HG03025 (cell line): ENCODE results near the gene TRAF2.

Experiments
- ATAC-seq: cut with Tn5 transposase; IDR thresholded peaks from one replicate; pipeline ENCODE4 v1.9.1; 2021; ENCODE audit warnings: mild to moderate bottlenecking, moderate library complexity; ENCODE audit not compliant: unreplicated experiment, low FRiP score

The TRAF2 gene

DNA sequence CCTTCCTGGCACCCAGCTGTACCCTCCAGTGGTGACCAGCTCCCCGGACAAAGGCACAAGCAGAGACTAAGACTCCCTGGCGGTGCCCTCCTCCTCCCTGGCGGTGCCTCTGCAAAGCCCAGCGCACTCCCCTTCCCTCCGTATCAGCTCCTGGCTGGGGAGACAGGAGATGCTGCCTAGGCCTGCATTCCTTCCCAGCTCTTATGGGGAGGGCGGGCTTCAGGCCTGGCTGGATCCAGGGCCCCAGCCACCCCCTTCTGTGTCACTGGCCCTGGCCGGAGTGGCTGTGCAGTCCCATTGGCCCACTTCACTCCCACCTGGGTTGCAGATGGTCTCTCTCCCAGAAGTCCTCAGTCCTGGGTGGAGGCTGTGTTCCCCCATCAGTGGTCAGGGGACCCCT, 72.2 kb downstream of the TRAF2 start:
- no peak for ATAC-seq

- ATAC-seq = no peak
Measured at GRCh38 chr9:136958898-136959850, 72.9 kb downstream of the TRAF2 start.

- no peak for ATAC-seq
Measured at GRCh38 chr9:136960212-136960937, 74.1 kb downstream of the TRAF2 start.

GRCh38 chr9:136960938-136961275, 74.6 kb downstream of the TRAF2 start:
- no peak for ATAC-seq

DNA sequence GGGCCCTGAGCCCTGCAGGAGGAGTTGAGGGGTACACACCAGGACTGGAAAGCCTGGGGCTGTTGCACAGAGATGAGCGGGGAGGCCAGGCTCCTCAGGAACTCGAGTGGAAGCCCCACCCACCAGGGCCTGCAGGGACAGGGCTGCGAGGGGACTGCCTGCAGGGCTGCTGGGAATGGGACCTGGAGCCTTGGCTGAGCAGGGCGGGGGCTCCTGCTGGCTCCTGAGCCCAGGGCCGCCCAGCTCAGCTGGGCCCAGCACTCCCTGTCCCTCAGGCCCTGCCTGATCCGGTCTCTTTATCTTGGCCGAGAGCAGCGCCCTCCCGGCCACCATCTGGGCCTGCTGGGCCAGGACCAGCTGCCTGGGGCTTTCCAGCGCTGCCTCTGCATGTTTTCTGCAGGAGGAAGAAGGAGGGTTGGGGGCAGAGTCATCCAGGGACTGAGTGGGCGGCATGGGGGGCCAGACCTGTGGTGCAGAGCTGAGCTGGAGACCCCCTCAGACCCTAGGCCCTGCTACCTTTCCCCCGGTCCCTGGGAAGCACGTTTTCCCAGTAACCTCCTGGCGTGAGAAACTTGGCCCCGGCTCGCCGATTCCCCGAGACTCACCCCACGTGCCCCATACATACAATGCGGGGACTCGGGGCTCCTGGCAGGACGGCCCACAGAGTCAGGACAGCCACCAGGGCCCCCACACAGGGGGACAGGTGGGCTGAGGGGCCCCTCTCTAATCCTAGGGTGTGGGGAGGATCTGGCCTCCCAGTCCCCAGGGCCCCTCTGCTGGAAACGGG, 75.2 kb downstream of the TRAF2 start:
- no peak for ATAC-seq

GRCh38 chr9:136962163-136962562, 75.8 kb downstream of the TRAF2 start:
- no peak for ATAC-seq

GRCh38 chr9:136962701-136963248, 76.5 kb downstream of the TRAF2 start:
- ATAC-seq = no peak

- ATAC-seq = no peak
Measured at GRCh38 chr9:136963341-136963740, 77.0 kb downstream of the TRAF2 start.

GRCh38 chr9:136963751-136964150, 77.4 kb downstream of the TRAF2 start:
- no peak for ATAC-seq

DNA sequence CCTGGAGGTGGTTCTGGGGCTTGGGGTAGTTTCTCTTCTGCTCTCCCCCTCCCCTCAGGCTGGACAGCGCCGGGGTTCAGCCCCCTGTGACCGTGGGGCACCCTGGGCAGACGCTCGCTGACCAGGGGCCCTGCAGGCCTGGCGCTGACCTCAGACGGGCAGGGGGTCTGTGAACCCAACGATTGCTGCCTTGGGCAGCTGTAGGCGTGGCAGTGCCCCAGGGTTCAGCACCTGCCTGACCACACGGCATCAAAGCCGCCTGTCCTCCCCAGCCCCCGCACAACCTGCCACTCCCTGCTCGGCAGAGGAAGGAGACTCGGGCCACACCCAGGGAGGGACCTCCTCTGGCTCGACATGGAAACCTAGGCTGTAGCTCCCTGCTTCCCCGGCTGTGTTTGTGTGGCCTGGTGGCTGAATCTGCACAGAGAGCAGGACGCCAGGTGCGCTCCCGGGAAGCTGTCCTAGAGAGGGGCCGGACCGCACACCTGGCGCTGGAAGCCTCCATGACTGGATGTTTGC, 77.9 kb downstream of the TRAF2 start:
- ATAC-seq = no peak

DNA sequence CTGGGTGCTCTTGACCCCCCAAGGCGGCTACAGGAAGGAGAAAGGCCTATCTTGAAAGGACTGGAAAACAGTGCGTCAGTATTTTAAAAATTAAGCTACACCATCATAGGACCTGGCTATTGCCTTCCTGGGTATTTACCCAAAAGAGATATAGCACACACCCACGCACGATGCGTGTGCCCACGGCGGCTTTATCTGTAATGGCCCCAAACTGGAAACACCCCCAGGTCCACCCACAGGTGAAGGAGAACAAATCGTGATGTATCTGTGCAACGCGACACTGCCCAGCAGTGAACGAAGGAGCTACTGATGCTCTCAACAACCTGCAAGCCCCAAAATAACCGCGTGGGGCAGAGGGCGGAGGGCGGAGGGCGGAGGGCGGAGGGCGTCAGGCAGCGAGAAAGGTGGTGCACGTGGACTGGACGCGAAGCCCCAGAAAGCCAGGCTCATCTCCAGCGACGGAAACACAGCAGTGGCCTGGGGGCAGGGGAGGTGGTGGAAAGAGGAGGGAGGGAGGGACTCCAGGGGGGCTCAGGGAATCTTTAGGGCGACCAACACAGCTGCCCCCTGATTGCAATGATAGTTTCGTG, 78.6 kb downstream of the TRAF2 start:
- no peak for ATAC-seq

- no peak for ATAC-seq
Measured at GRCh38 chr9:136965771-136966484, 79.6 kb downstream of the TRAF2 start.

DNA sequence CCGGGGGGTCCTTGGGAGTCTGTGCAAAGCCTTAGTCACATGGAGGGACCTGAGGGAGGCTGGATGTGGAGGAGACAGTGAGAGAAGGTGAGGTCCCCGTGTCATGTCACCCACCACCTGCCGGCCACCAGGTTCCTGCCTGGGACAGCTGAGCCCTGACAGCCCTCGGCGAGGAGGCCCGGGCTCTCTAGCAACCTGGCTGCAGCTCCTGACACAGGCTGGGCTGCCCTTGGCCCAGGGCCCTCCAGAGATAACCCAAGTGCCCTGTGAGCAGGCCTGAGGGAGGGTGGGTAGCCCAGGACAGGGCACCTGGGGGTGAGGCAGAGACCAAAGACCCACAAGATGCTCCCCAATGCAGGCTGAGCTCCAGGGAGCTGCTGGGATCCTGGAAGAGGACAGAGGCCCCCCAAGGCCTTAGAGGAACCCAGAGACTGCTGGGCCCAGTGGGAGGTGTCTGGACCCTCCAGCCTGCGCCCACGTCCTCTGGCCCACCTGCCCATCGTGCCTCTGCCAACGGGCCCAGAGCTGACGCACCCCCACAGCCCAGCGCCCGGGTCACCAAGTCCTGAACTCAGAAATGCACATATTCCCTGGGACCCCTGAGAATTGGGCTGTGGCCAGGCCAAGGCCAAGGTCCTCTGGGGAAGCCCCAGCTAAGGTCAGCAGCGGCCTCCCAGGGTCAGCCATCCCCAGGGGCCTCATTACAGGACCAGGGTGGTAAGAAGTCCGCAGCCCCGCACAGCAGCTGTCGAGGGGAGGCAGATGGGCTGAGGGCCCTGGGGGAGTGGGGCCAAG, 82.2 kb downstream of the TRAF2 start:
- no peak for ATAC-seq

- ATAC-seq = no peak
Measured at GRCh38 chr9:136969150-136969549, 82.8 kb downstream of the TRAF2 start.

DNA sequence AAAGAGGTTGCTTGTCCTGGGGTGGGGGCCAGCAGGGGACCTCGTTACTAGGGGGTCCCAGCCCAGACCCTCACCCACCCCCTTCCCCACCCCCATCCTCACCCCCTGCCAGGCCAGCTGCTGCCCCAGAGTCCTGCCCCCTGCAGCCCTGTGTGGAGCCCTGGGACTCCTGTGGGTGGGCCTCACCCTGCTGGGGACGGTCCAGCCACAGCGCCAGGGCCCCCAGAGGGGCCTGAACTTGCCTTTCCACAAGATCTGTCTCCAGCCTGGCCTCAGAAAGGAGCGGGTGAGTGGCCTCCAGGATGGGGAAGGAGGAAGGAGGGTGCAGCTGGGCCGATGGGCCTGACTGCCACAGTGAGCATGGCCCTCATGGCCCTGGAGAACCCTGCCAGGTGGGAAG, 83.5 kb downstream of the TRAF2 start:
- no peak for ATAC-seq

DNA sequence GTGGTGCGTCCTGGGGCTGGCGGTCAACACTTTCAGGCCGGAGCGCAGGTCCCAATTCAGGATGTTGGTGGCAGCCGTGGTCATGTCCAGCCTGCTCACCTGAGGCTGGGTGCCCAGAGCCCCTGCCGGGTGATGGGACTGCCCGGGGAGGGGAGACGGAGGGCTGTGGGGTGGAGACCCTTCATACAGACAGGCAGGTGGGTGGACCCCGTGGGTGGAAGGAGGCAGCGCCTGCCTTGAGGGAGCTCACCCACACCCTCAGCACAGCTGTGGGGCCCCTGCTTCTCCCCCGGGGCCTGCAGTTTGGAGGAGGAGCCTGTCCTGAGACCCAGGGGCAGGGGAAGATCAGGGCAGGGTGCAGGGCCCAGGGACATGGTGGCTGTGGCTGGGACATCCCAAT, 84.0 kb downstream of the TRAF2 start:
- ATAC-seq = no peak

DNA sequence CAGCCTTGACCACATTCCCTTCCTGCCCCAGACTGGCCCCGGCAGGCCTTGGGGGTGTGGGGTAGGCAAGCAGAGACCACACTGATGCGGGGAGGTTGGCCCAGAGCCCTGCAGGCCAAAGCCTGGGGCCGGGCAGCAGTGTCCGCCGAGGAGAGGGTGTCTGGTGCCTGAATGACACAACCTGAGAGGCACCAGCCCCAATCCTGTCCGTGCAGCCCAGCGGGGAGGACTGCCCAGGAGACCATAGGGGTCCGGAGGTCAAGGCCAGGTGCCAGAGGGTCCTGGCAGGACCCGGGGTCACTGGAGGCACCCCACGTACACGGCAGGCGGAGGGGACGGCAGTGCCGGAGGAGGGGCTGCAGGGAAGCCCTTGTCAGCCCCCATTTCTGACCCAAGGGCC, 85.4 kb downstream of the TRAF2 start:
- no peak for ATAC-seq

- ATAC-seq = no peak
Measured at GRCh38 chr9:136972335-136972734, 86.0 kb downstream of the TRAF2 start.

- ATAC-seq = no peak
Measured at GRCh38 chr9:136972743-136973142, 86.4 kb downstream of the TRAF2 start.
